GM12873 (cell line): ENCODE data around the gene TMCC1.

Source experiments
- CTCF ChIP-seq: IDR thresholded peaks from 2 replicates; pipeline ENCODE4 v1.5.1; 2012; ENCODE audit warnings: low read depth, mild to moderate bottlenecking, moderate library complexity, low read length, control low read depth; ENCODE audit not compliant: insufficient read depth; ENCODE audit errors: missing control alignments

TMCC1 gene

GRCh38 chr3:129636082-129636481, 257.4 kb downstream of the TMCC1 start:
- no peak for TF ChIP-seq CTCF

- no peak for TF ChIP-seq CTCF
Measured at GRCh38 chr3:129635656-129636055, 257.9 kb downstream of the TMCC1 start.

- TF ChIP-seq CTCF, result no peak
Measured at GRCh38 chr3:129633751-129634481, 259.6 kb downstream of the TMCC1 start.

- TF ChIP-seq CTCF, result no peak
Measured at GRCh38 chr3:129632977-129633376, 260.5 kb downstream of the TMCC1 start.

GRCh38 chr3:129632556-129632955, 261.0 kb downstream of the TMCC1 start:
- no peak for TF ChIP-seq CTCF

- TF ChIP-seq CTCF, result no peak
Measured at GRCh38 chr3:129632056-129632455, 261.5 kb downstream of the TMCC1 start.

- TF ChIP-seq CTCF, result no peak
Measured at GRCh38 chr3:129629011-129629410, 264.5 kb downstream of the TMCC1 start.

GRCh38 chr3:129628169-129628522, 265.4 kb downstream of the TMCC1 start:
- no peak for TF ChIP-seq CTCF
